D721Med (cell line): Measurements from ENCODE around the gene EIF4E.

Experiments used
- DNase-seq: peaks from one replicate; pipeline ENCODE4 v3.0.0; 2011; ENCODE audit warnings: low spot score; ENCODE audit not compliant: insufficient read length
- FAIRE-seq: peaks from 2 replicates; lab custom pipeline; 2011; peaks lifted over from hg19 to GRCh38; lab: Jason Lieb, UNC
- CTCF ChIP-seq: IDR thresholded peaks from 2 replicates; pipeline ENCODE4 v1.5.1; 2012; ENCODE audit warnings: mild to moderate bottlenecking, control low read depth; ENCODE audit not compliant: insufficient read depth; ENCODE audit errors: missing control alignments

Gene EIF4E

GRCh38 chr4:98963538-98964433, 34.9 kb upstream of the EIF4E start:
- no peak for TF ChIP-seq CTCF
- FAIRE-seq: no peak
- no peak for DNase-seq

GRCh38 chr4:98961770-98962169, 32.8 kb upstream of the EIF4E start:
- DNase-seq: no peak
- no peak for FAIRE-seq
- no peak for TF ChIP-seq CTCF

GRCh38 chr4:98959411-98959810, 30.5 kb upstream of the EIF4E start:
- no peak for TF ChIP-seq CTCF
- DNase-seq (no peak), FAIRE-seq (no peak)

GRCh38 chr4:98958065-98958464, 29.1 kb upstream of the EIF4E start:
- FAIRE-seq (no peak), DNase-seq (no peak)
- TF ChIP-seq CTCF: no peak

GRCh38 chr4:98955229-98955628, 26.3 kb upstream of the EIF4E start:
- DNase-seq (no peak), FAIRE-seq (no peak)
- TF ChIP-seq CTCF: no peak

- DNase-seq (no peak), FAIRE-seq (no peak)
- TF ChIP-seq CTCF: no peak
Measured at GRCh38 chr4:98951710-98952109, 22.8 kb upstream of the EIF4E start.

GRCh38 chr4:98950925-98951324, 22.0 kb upstream of the EIF4E start:
- FAIRE-seq (no peak), DNase-seq (no peak)
- TF ChIP-seq CTCF: no peak
